GM12864 (cell line): ENCODE results near the gene MZF1.
"Not testable (repeated sequence)": the region's sequence is repeated elsewhere in the genome, so short reads cannot be mapped to it uniquely, and the experiment has no call there.

ENCODE experiments used
- DNase-seq: peaks from one replicate; pipeline ENCODE4 v3.0.0-alpha.2; 2011; ENCODE audit warnings: low read depth
- H3K4me3 ChIP-seq: 2 replicates; pipeline ENCODE4 v1.5.1; 2011; ENCODE audit warnings: mild to moderate bottlenecking, low read depth, low read length, control low read depth
- TF ChIP-seq, protein P1 (sequence below): IDR thresholded peaks from 2 replicates; pipeline ENCODE4 v1.5.1; 2011; ENCODE audit warnings: low read depth, mild to moderate bottlenecking, moderate library complexity, low read length, control low read depth, inconsistent platforms; ENCODE audit errors: missing control alignments

Gene MZF1

DNA sequence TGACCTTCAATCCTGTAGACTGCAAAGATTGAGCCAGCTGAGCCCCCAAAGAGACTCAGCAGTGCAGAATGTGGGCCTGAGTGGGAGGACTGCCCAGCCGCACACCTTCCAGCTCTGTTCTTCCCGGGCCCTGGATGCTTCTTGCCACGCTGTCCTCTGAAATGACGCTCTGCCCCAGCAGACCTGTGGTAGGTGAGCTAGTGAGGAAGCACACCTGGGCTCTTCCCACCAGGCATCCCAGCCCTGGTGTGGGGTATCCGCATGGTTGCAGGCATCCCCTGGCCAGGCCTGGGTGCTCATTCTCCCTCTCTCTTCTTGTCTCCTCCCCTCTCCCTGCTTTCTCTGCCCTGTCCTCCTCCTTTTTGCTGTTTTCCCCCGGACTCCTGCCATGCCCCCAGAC lies 9.8 kb upstream of the MZF1 start:
- DNase-seq, result no peak
- H3K4me3 ChIP-seq, result no peak overlapping the region
- TF ChIP-seq, protein P1, sequence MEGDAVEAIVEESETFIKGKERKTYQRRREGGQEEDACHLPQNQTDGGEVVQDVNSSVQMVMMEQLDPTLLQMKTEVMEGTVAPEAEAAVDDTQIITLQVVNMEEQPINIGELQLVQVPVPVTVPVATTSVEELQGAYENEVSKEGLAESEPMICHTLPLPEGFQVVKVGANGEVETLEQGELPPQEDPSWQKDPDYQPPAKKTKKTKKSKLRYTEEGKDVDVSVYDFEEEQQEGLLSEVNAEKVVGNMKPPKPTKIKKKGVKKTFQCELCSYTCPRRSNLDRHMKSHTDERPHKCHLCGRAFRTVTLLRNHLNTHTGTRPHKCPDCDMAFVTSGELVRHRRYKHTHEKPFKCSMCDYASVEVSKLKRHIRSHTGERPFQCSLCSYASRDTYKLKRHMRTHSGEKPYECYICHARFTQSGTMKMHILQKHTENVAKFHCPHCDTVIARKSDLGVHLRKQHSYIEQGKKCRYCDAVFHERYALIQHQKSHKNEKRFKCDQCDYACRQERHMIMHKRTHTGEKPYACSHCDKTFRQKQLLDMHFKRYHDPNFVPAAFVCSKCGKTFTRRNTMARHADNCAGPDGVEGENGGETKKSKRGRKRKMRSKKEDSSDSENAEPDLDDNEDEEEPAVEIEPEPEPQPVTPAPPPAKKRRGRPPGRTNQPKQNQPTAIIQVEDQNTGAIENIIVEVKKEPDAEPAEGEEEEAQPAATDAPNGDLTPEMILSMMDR, result no peak

DNA sequence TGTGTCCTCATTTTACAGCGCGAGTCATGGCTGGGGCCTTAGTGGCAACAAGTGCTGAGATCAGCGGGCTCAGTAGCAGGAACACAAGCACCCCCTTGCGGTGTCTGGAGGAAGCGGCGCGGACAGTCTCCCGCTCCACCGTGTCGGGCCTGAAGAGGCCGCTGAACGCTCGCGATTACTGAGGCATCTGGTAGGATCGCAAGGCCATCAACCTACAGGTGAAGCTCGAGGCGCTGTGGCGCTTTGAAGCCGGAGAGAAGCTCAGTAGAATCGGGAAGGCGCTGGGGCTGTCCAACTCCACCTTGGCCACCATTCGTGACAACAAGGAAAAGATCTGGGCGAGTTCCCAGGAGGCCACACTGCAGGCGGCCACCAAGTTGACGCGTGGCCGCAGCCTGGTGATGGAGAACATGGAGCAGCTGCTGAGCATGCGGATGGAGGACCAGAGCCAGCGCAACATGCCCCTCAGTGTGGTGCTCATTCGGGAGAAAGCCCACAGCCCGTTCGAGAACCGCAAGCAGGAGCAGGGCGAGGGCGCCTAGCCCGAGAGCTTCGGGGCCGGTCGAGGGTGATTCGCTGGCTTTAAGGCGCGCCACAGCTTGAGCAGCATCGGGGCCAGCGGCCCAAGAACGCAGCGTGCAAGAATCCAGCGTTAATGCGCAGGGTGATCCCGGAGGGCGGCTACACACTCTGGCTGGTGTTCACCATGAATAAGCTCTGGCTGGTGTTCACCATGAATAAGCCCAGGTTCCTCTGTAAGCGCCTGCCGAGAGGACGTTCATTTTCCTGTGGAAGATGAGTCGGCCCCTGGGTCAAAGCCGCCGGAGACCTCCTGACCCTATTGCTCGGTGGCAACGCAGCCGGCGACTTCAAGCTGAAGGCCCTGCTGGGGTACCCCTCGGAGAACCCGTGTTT lies 8.3 kb upstream of the MZF1 start:
- DNase-seq, result peak; percentile 70
- TF ChIP-seq, protein P1, result peak; percentile 98

DNA sequence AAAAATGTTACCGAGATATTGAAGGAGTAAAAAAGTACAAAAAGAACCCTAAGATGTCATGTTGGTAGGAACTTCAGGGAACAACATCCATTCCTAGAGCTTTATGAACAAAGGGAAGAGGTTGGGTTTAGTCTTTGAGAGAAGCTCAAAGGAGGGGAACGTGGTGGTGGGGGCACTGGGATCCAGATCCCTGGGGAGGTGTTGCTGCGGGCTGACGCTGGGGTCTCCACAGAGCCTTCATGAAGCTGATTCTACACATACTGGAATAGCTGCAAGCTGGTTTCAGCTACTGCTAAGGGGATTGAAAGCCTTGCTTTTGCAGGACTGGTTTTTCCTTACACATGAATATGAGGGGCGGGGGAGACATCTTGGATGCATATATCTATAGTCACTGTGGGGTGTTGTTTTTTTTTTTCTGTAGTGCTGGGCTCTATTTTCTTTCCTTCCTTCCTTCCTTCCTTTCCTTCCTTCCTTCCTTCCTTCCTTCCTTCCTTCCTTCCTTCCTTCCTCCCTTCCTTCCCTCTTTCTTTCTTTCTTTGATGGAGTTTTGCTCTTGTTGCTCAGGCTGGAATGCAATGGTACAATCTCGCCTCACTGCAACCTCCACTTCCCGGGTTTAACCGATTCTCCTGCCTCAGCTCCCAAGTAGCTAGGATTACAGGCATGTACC lies 6.5 kb upstream of the MZF1 start:
- no peak overlapping the region for H3K4me3 ChIP-seq
- DNase-seq, result no peak
- TF ChIP-seq, protein P1, result no peak

More for the DNA sequence above, 8.3 kb upstream of the MZF1 start:
- no peak overlapping the region for H3K4me3 ChIP-seq

DNA sequence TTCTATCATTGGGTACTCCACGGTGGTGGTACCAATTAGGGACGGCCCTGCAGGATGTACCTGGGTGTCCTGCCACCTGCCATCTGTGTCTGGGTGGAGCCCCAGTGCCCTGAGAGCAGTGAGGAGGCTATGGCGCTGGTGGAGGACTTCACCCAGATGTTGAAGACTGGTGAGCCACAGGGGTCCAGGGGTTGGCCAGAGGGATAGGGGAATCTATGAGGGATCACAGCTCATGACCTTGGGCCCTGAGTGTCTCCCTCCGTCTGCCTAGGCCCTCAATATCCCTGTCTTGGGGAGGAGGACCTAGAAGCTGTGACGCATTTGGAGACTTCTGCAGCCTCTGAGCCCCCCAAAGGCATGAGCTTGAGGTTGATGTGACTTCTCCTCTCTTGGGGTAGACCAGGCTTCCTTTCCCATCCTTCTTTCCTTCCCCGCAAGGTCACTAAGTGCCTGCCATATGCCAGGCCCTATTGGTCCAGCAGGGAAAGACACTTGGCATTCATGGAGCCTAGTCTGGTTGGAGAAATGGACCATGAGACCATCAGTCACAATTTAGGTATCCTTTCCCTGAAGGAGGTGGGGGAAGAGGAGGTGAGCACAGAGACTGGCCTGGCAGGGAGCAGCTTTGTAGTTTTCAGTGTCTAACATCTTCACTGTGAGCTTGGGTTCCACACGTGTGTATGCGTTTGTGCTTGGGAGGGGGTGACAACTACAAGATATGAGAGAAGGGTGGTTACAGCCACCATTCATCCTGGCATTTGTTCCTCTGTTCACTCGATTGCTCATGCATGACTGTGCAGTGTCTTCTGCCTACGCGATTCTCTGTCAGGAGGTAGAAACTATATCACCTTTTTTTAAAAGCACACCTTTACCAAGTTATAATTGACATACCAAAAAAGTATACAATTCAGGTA lies 5.1 kb upstream of the MZF1 start:
- no peak for DNase-seq
- no peak overlapping the region for H3K4me3 ChIP-seq
- TF ChIP-seq, protein P1, result no peak

DNA sequence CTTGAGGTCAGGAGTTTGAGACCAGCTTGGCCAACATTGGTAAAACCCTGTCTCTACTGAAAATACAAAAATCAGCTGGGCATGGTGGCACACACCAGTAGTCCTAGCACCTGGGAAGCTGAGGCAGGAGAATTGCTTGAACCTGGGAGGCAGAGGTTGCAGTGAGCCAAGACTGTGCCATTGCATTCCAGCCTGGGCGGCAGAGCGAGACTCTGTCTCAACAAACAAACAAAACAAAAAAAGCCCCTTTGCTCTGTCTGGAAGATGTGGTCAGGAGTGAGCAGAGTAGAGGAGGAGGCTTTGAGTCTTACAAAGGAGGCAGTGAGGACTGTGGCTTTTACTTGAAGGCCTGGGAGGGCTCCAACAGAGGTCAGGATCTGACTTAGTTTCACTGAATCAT lies 4.4 kb upstream of the MZF1 start:
- not testable (repeated sequence) for H3K4me3 ChIP-seq, DNase-seq

DNA sequence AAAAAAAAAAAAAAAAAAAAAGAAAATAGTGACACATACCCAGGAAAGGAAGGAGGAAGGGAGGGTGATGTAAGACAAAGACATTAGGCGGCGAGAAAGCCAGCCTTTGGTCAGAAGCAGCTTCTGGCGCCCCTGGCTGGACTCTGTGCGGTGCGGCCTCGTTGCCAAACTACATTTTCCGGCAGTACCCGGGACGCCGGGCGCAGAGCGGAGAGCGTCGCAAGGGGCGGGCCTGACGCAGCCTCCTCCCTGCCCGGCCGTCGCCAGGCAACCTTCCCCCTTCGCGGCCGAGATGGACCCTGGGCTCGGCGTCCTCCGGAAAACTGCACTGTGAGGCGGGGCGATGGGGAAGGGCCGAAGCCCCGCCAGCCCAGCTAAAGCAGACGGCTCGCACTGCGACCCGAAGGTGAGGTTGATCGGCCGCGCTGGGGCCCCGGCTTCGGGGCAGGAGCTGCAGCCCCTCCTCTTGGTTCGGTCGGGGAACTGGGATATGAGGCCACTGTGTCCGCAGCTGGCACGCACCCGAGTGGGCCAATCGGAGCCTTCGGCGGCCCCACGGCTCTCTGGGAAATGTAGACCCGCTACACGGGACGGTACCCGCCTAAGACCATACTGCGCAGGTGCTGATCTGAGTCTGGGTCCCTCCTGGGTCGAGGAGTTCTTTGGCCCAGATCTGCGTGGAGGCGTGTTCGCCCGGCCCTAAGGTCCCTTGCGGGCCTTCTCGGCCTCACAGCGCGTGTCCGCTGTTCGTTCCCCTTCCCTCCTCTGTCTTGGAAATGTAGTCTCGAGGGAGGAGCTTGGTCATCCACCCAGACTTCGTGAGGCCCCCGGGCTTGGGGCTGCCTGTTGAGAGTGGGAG lies 2.3 kb upstream of the MZF1 start:
- peak; percentile 68 for DNase-seq
- H3K4me3 ChIP-seq, result peak overlapping the region; percentile 78
- TF ChIP-seq, protein P1, result no peak
